Measurements from ENCODE around the gene ANKFY1. TPM values are rescaled to one million over a fixed set of nuclear protein-coding genes. Genes with fewer than 3 reads are reported as not detected.

ANKFY1 gene
- total RNA-seq, 1 donor from 2014 or later, result 28.0 TPM

DNA sequence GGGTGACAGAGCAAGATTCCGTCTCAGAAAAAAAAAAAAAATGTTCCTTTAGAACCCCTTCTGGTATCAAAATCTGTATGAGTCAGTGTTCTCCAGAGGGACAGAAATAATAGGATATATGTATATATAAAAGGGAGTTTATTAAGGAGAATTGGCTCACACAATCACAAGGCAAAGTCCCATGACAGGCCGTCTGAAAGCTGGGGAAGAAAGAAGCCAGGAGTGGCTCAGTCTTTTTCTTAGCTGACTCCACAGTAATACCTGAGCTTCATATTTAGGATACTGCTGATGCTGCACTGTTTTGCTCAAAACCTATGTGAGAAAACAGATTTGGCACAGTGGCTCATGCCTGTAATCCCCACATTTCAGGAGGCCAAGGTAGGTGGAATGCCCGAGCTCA is 143.4 kb downstream of the ANKFY1 start:
- DNase-seq (ENCODE audit: low read depth, low spot score), result no peak

DNA sequence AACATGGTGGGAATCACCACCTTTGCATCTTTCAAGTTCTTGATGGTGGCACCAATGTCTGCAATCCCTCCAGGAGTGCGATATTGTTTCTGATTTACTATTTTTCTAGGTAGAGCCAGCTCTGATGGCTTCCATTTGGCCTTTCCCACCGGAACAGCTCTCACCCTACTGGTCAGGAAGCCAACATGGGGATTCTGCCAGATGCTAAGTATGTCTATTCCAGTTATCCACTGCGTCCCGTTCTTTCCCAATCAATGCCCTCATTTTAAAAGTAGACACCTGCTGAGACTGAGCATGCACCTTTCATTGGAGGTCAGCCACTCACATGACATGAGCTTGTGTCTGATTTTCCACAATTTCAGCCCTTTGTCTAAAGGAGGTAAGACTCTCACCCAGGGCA is 144.5 kb downstream of the ANKFY1 start:
- DNase-seq (ENCODE audit: low read depth, low spot score), result no peak

- no peak for DNase-seq (ENCODE audit: low read depth, low spot score)
Measured at GRCh38 chr17:4118015-4118743, 145.6 kb downstream of the ANKFY1 start.

DNA sequence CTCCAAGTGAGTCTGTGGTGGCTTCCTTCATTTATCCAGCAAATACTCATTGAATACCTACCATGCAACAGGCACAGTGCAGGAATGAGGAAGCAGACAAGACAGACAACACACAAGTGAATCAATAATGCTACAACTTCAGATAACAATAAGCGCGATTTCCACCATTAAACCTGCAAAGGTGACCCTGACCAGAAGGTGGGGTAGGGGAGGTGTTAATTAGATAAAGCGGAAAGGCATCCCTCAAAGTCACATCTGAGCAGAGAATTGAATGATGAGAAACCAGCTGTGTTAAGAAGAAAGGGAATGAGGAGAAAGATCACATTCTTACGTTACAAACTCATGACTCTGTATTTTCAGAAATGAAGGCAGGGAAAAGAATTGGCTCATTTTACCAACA is 147.3 kb downstream of the ANKFY1 start:
- no peak for DNase-seq (ENCODE audit: low read depth, low spot score)

Other genes starting within 250 kb of the ANKFY1 start
- gene ZZEF1, start 120.9 kb downstream of the ANKFY1 start, total RNA-seq, result 31.8 and 47.1 TPM in 2 replicates
- 16.4 and 43.4 TPM in 2 replicates for gene CYB5D2, start 120.8 kb downstream of the ANKFY1 start, total RNA-seq
- 38.1 and 38.6 TPM in 2 replicates for gene UBE2G1, start 102.7 kb upstream of the ANKFY1 start, total RNA-seq
- gene SPNS3, start 170.0 kb upstream of the ANKFY1 start, total RNA-seq, result 0.13 and 0.21 TPM in 2 replicates
- 6.2 and 6.8 TPM in 2 replicates for gene SPNS2, start 234.9 kb upstream of the ANKFY1 start, total RNA-seq

Measured in pulmonary artery endothelial cell (primary cell).